ENCODE measurements around the gene PRR9. TPM values are rescaled to one million over a fixed set of nuclear protein-coding genes. Genes with fewer than 3 reads are reported as not detected.

Gene PRR9
- total and polyA plus RNA-seq, 2 experiments from 2014 or later = not detected

GRCh38 chr1:153250166-153250565, 32.8 kb downstream of the PRR9 start (continued):
- no peak for TF ChIP-seq REST (IDR thresholded peaks at IDR 0.05; ENCODE audit: unreplicated experiment)

GRCh38 chr1:153251087-153251486, 33.7 kb downstream of the PRR9 start:
- no peaks in the 10 kb centered on the region for H3K79me2 ChIP-seq (replicated peaks; ENCODE audit: insufficient read depth)
- H3K36me3 ChIP-seq (ENCODE audit: insufficient read depth) = no peaks in the 10 kb centered on the region
- no peak for DNase-seq (ENCODE audit: low spot score)
- Mint-ChIP-seq H3K4me3 (no peak overlapping the region), H3K27me3 (ENCODE audit: insufficient read depth, low read depth, poor library complexity) (peaks cover 2% of the 10 kb centered on the region), H3K27ac (no peak overlapping the region), H3K4me1 (no peaks in the 10 kb centered on the region), H3K9me3 (no peaks in the 10 kb centered on the region), H3K36me3 (ENCODE audit: low read depth) (no peaks in the 10 kb centered on the region)
- peaks cover 7% of the 10 kb centered on the region; the same call in 1 of the 2 replicates for H3K9me2 ChIP-seq (ENCODE audit: insufficient read depth)
- H3K27ac ChIP-seq (ENCODE audit: low read depth) = no peak overlapping the region
- no peaks in the 10 kb centered on the region for H3K4me1 ChIP-seq (ENCODE audit: insufficient read depth)
- H3F3A ChIP-seq (replicated peaks; ENCODE audit: low read depth) = no peaks in the 10 kb centered on the region
- H3K4me2 ChIP-seq = no peak overlapping the region
- no peaks in the 10 kb centered on the region for H3K27me3 ChIP-seq (ENCODE audit: insufficient read depth)
- ATAC-seq = no peak
- TF ChIP-seq CTCF (conservative IDR thresholded peaks at IDR 0.05; ENCODE audit: low read depth in 2 of 2) = no peak
- H3K4me3 ChIP-seq = no peak overlapping the region
- no peak overlapping the region for H2AFZ ChIP-seq
- H4K20me1 ChIP-seq (replicated peaks; ENCODE audit: insufficient read depth) = no peaks in the 10 kb centered on the region

- H3K9me2 ChIP-seq (ENCODE audit: insufficient read depth) = peaks cover 4% of the 10 kb centered on the region; the same call in 1 of the 2 replicates
- Mint-ChIP-seq H3K4me3 (no peak overlapping the region), H3K27ac (no peak overlapping the region), H3K27me3 (ENCODE audit: insufficient read depth, low read depth, poor library complexity) (peaks cover 2% of the 10 kb centered on the region), H3K36me3 (ENCODE audit: low read depth) (no peaks in the 10 kb centered on the region), H3K4me1 (no peaks in the 10 kb centered on the region), H3K9me3 (no peaks in the 10 kb centered on the region)
- H3K4me2 ChIP-seq = no peak overlapping the region
- DNase-seq (ENCODE audit: low spot score) (no peak), ATAC-seq (no peak)
- H3K27ac ChIP-seq (ENCODE audit: low read depth) = no peak overlapping the region
- H3K27me3 ChIP-seq (ENCODE audit: insufficient read depth) = no peaks in the 10 kb centered on the region
- no peak overlapping the region for H2AFZ ChIP-seq
- H3K4me1 ChIP-seq (ENCODE audit: insufficient read depth) = no peaks in the 10 kb centered on the region
- TF ChIP-seq ETS1 (IDR thresholded peaks at IDR 0.05) = no peak
- TF ChIP-seq POLR2AphosphoS5 (IDR thresholded peaks at IDR 0.05; ENCODE audit: low read depth) = no peak
- H3K79me2 ChIP-seq (replicated peaks; ENCODE audit: insufficient read depth) = no peaks in the 10 kb centered on the region
- no peak overlapping the region for H3K4me3 ChIP-seq
- no peaks in the 10 kb centered on the region for H4K20me1 ChIP-seq (replicated peaks; ENCODE audit: insufficient read depth)
- no peaks in the 10 kb centered on the region for H3F3A ChIP-seq (replicated peaks; ENCODE audit: low read depth)
- H3K36me3 ChIP-seq (ENCODE audit: insufficient read depth) = no peaks in the 10 kb centered on the region
These were observed 34.2 kb downstream of the PRR9 start for GRCh38 chr1:153251562-153251961.
